Activated CD8-positive, alpha-beta memory T cell treated with anti-CD3 and anti-CD28 coated beads for 48 hours (primary cell): Measurements from ENCODE around the gene KATNIP.
A peak's percentile ranks its signal among the peaks of the same experiment; 100 is the strongest.
"Not testable (repeated sequence)": the region's sequence is repeated elsewhere in the genome, so short reads cannot be mapped to it uniquely, and the experiment has no call there.

Experiments
- DNase-seq, 3 experiments: peaks; one replicate each; pipeline ENCODE4 v3.0.0-alpha.2; 2020; ENCODE audit warnings: low read depth in 2 of 3, low spot score in 2 of 3

The KATNIP gene

DNA sequence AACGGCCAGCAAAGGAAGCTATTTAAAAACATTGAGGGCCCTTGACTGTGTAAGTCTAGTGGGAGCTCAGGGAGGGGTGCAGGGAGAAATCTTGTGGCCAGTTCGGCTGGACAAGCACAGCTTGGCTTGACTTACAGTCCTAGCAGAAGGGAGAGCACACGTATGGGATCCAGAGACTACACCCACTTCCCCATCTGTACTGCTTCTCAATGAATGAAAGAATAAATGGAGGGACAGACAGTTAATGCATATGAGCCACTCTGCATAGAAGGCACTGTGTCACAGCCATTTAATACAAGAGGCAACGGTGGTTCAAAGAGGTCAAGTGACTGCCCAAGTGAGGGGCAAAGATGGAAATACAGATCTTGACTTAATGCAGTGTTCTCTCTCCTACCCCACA, 15.7 kb upstream of the KATNIP start:
- no peak for DNase-seq

DNA sequence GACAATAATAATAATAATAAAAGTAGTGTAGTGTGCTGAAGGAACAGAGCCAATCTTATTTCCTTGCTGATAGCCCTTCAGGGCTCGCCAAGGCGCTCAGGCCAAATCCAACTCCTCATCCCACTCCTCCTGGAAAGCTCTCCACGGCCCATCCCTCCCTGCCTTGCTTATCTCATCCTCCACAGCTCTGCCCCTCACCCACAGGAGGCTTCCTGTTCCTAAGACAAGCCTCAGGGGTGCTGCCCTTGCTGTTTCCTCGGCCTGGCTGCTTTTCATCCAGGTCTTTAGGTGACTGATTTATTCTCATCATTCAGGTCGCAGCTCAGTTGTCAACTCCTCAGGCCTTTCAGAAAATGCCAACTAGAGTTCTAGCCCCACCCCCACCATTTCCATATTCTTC, 11.4 kb upstream of the KATNIP start:
- DNase-seq = no peak

DNA sequence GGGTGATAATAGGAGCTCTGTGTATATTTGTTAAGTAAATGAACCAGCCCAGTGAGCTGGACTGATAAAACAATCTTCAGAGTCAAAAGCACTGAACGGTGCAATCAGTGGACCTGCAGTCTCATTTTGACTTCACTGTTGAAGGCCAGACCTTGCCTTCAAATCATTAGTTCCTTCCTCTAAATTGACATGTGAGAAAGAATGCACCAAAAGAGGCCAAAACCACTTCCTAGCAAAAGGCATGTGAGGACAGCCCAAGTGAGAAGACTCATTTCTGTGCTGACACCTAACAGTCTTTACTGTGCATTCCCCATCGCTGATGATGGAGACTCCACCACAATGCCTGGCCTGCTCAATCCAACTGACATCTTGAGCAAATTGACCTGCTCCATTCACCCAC, 10.8 kb upstream of the KATNIP start:
- no peak for DNase-seq

DNA sequence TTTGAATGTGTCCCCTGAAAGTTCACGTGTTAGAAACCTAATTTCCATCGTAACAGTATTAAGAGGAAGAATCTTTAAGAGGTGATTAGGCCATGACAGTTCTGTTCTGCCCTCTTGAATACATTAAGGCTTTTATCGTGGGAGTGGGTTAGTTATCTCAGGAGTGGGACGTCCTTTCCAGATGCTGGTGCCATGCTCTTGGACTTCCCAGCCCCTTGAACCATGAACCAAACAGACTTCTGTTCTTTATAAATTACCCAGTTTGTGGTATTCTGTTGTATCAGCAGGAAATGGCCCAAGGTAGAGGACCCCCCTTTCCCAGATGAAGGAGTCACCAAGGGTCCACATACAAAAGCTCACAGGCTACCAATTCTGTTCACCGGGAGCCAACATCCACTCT, 10.3 kb upstream of the KATNIP start:
- DNase-seq = no peak

DNA sequence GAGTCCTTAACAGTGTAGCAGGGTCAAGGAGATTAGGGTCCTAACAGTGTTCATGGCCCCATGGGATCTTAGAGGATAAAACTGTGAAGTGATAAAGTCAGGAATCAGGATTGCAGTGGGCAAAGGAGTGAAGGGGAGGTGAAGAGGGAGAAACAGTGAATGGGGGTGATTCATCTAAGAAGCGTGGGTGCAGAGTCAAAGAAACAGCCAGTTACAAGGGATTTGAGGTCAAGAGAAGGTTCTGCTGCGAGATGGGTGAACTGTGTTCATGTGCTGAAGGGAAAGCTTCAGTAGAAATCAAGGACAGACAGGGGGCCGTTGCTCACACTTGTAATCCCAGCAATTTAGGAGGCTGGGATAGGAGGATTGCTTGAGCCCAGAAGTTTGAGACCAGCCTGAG, 6.1 kb upstream of the KATNIP start:
- DNase-seq = no peak

DNA sequence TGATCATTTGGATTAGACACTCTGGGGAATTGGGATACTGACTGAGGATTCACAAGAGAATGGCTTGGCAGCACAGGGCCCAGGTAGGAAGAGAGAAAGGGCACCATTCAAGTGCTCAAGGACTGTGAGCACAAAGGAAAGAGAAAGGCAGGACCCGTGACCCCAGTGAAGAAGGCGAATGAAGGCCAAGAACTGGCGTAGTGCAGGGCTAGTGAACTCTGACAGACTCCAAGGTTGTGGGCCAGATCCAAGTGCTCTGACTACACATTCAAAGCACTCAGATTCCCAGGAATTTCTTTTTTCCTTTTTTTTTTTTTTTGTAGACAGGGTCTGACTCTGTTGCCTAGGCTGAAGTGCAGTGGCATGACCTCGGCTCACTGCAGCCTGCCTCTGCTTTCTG, 5.3 kb upstream of the KATNIP start:
- DNase-seq = no peak

DNA sequence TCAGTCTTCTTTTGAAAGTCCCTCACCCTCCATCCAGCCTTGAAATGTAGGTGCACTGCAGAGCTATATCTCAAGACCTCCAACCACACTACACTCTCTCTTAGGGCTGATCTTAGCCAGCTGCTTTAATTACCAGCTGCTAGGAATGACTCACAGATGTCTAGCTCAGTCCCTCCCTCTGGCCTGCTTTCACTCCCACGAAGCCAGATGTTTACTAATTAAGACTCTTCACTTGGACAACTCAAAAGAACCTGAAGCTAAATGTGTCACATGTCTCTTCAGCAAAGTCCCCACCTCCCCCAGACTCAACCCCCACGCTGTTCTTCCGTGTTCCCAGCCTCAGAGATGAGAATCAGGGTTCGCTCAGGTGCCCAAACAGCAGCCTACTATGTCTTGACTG, 2.8 kb upstream of the KATNIP start:
- DNase-seq = no peak

DNA sequence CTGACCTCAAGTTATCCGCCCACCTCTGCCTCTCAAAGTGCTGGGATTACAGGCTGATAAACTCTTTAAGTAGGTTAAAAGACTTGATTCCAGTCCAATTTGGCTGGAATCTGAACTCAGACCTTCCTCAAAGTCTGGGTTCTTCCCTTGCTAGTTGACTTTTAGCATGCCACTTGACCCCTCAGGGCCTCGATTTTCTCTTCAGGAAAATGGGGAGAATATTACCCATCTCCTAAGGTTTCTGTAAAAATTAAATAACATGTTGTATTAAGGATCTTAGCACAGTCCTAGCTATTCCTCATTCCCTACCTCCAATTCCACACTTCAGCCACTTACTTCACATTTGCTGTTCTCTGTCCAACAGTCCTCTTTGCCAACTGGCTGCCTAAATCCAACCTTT, 2.1 kb upstream of the KATNIP start:
- no peak for DNase-seq

DNA sequence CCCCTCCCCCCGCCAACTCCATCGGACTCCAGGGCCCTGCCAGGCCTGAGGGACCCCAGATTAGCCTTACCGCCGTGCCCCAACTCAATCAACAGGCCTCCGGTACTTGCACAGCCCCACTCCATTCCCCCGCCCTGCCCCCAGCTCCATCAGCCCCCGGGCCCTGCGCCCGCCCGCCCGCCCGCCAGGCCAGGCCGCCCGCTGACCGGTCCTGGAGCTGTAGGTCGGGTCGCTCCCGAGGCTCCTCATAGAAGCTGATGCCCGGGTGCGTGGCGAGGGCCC, 539 bp upstream of the KATNIP start:
- peak in 1 of 3 experiments; percentile 8 for DNase-seq

DNA sequence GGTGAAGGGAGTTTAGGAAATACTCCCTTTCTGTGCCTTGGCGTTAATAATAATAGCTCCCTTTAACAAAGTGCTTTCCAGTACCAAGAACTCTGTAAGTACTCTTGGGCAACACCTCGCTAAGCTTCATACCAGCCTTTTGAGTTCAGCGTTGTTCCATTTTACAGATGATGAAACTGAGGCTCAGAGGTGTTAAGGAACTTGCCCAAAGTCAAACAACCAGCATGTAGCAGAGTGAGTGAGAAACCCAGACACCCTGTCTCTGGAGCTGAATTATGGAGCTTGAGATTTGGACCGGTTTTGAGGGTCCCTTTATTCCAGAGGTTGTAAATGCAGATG, 607 bp downstream of the KATNIP start:
- DNase-seq = no peak

DNA sequence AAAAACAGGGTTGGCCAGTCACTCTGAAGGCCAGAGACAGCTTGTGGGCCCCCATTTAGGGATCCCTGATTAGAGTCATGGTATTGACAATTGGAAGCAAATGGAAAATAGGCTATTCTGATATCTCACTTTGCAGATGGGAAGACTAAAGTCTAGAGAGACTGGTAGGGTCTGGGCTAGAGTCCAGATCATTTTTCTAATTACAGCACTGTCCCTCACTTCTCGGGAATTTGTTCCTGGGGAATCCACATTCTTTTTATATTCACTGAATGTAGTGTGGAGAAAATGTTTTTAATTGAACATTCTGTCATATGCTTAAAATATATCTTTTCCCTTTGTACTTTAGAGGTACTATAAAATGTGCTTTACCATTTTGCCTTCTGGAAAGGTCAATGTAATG, 1.1 kb downstream of the KATNIP start:
- DNase-seq = no peak

DNA sequence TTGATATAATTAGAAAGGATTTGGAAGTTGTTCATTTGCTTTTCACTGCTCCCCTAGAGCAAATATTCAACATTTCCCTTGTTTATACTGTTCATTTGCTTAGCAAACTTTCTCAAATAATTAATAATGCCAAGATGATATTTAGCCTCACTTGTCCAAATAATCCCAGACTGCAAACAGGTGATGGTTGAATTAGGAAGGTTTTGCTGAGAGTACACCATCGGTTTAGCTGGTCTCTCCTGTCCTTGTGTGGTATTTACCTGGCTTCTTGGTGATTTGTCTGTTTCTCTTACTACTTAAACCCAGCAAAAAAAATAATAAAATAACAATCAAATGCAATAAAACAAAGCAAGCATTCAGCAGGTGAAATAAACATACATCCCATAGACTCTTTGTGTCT, 6.5 kb downstream of the KATNIP start:
- DNase-seq = no peak

DNA sequence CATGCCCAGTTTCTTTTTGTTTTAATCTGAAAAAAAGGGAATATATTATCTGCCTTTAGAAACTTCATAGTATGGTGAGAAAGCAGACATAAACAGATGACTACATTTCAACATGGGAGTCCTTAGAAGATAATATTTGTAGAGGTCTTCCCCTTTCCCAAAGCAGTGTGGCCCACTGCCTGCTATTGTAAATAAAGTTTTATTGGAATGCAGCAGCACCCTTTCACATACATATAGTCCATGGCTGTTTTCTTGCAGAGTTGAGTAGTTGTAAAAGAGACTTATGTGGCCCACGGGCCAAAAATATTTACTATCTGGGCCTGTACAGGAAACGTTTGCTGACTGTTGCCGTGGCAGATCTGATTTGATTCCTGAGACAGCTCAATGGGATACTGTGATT, 8.5 kb downstream of the KATNIP start:
- no peak for DNase-seq

DNA sequence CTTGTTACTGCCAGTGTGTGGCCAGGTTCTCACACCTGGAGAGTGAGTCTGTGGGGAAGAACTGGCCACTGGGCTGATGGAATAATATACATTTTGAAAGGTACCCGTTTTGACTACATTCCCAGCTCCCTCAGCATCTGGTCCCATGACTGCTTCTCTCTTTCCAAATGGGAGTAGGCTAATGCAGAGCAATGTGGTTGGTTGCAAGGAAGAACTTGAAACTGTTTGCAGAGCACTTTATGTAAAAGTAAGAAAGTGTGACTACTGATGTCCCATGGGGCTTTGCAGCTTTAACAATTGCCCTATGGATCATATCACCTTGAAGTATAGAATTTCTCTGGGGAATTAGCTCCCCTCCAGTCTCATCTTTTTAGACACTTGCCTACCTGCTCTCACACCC, 9.0 kb downstream of the KATNIP start:
- no peak for DNase-seq

DNA sequence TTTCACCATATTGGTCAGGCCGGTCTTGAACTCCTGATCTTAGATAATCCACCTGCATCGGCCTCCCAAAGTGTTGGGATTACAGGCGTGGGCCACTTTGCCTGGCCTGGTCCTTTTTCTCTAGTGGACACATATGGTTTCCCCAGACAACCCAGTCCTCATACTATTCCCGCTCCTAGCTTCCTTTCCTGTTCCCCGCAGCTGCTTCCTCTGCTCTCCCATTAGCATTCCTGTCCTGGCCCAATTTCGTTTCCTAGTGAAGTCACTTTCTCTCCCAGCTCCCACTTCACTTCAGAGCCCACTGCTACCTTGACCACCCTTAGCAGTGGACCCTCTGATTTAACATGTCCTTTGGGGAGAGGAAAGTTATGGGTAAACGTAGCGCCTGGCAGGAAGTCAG, 11.3 kb downstream of the KATNIP start:
- DNase-seq = no peak

DNA sequence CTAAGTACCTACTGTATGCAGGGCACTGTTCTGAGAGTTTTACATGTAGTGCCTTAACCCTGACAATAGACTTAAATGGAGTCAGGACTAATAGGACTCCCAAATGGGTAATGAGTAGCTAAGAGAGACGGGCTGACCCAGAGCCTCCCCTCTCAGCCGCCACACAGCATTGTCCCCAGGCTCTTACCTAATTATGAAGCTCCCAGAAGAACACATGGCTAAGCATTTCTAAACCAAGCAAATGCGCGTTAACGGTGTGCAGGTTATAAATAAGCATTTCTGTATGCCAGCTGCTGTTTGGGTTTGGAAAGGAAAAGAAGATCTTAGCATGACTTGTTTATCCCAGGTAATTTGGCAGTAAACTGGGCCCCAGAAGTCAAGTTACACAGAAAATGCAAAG, 14.3 kb downstream of the KATNIP start:
- DNase-seq = no peak

DNA sequence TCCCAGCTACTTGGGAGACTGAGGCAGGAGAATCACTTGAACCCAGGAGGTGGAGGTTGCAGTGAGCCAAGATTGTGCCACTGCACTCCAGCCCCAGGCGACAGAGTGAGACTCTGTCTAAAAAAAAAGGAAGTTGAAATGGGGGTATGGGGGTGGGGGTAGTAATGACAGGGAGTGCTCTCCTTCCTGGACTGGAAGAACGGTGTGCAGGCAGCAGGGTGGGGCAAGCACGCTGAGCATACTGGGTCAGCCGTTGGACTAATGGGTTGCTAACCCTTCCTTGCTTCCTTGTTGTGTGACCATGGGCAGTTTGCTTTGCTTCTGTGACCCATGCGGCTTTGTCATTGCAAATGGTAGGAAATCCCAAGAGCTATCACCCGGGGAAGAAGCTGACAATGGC, 16.5 kb downstream of the KATNIP start:
- no peak for DNase-seq

DNA sequence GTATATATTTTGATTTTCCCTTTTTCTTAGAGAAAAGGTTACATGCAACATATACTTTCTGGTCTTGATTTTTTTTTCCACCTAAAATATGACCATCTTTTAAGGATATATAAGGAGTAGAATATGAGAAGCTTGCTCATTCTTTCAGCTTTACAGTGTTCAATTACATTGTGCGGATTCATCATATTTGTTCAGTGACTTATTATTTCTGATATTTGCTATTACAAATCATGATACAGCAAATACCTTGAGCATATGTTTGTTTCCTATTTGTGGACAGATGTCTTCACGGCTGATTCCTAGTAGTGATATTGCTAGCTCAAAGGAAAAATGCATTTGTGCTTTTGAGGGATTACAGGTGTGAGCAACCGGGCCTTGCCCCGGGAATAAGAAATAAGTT, 18.1 kb downstream of the KATNIP start:
- no peak for DNase-seq

DNA sequence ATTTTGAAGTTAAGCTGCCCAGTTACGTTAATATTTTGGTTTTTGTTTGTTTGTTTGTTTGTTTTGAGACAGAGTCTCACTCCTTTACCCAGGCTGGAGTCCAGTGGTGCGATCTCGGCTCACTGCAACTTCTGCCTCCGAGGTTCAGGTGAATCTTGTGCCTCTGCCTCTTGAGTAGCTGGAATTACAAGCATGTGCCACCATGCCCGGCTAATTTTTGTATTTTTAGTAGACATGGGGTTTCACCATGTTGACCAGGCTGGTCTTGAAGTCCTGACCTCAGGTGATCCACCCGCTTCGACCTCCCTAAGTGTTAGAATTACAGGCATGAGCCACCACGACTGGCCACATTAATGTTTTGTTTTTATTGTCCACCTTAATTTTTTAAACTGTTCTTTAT, 21.0 kb downstream of the KATNIP start:
- not testable (repeated sequence) for DNase-seq

DNA sequence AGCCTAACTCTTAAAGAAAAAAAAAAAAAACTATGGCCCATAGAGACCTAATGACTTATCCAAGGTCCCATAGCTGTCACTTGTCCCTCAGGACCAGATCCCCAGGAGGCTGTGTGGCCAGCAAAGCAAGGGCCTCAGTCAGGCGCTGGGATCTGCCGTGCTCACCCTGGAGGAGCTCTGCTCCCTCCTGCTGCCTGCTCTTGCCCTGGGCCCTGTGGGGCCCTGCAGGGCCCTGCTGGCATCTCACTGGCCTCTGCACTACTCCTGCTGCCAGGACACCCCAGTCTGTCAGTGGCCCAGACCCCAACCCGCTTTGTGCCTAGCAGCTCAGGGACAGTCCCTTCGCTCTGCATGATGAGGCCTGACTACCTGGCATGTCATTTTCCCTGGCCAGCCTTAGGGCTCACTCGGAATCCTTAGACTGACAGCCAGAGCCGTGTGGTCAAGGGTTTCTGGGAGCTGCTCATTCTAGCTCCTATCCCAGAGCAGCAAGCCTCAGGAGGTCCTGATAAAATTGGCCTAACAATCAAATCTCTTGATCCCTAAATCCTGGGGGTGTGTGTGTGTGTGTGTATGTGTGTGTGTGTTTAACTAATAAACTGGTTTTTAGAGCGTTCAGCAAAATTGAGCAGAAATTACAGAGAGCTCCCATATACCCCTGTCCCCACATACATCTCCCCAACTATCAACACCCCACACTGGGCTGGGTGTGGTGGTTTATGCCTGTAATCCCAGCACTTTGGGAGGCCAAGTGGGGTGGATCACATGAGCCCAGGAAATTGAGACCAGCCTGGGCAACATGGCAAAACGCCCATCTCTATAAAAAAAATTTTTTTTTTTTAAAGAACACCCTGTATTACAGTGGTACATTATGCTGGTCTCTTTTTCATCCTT, 21.7 kb downstream of the KATNIP start:
- no peak for DNase-seq

DNA sequence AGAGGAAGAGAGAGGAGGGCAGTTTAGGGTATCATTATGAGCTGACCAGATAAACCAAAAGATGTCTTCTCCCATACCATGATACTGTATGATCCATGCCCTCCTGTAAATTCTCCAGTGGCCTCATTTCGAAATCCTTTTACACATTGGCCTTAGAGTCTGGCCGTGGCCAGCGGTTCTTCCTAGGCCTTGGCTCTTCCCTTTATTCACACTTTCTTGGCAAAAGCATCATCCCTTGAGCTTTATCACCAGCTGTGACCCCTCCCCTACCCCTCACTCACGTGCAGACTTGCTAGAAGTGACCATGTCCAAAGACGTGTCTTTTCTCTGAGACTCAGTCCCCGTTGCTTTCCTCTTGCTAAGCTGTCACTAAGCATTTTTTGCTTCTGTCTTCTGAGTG, 22.8 kb downstream of the KATNIP start:
- DNase-seq = no peak

DNA sequence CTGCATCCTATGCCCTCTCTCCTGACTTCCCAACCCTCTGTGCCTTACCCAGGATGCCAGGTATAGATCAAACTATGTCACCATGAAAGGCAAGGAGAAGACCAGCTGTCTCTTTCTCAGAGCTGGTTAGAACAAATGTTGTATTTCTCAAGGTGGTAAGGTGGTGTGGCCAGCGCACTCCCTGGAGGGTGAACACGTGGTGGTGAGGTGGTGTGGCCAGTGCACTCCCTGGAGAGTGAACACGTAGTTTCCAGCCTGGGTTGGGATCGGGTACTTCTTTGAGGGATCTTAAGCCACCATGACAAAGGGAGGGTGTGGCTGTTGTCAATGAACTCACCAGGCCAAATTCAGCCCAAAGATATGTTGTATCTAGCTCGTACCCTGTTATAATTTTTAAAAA, 26.8 kb downstream of the KATNIP start:
- no peak for DNase-seq

DNA sequence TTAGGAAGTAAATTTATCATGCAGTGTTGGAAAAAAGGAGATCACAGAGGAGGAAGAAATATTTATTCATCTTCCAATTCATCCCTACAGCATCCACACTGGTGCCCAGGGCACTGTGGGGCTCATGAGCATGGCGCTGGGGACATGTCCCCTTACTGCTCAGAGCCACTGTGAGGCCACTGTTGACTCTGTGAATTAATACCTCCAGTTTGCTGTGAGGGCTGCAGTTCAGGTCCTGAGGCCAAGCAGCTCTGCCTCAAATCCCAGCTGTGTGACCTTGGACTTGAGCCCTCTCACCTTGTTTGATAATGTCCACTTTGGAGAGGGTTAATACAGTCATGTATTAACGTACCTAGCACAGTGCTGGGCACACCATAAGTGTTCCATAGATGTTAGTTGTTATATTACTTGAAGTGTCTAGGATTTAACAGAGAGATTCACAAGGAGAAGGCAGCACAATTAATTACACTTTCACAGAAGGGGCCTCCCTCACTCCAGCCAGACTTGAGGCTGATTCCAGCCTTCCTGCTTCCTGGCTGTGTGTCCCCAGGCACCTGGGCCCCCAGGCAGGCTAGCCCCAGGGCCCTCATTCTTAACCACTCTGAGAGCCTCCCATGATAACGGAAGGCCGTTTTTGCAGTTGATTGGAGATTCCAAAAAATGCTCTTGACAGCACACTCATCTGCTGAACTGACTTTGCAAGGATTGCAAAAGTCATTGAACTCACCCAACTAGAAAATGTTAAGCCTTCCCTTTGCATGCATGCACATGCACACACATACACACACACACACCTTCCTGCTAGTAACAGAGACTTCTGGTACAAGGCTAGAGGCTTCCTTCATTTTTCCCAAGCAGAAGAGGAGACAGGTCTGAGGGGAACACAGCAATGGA, 29.4 kb downstream of the KATNIP start:
- DNase-seq = no peak
